ENCODE measurements around the gene HES6.

Gene HES6

DNA sequence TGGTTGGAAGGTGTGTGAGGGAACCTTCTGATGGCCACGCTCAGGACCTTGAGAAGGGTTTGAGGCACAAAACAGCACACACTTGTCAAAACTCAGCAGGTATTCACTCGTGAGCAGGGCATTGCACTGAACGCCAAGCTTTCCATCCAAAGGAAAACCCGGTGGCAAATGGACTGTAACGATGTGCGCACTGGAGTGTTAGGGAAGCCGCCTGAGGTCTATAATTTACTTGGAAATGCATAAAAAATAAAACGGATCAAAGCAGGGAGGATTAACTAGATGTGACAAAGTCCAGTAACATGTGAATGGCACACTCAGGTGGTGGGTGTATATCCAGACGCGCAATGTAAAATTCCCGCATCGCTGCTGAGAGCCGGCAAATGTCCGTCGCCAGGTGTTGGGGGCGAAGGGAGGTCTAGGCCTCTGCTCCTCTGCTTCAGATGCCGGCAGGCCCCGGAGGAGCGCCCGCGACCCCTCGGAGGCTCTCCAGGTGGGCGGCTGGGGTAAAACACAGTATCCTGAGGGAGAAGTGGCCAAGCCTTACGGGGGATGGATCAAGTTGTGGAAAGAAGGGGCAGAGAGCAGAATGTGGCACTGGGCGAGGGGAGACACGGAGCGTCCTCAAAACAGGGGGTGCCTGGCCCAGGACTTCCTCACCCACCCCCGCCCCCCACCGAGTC, 15.3 kb downstream of the HES6 start:
- no peak for DNase-seq (ENCODE audit: low read depth, low spot score)
- H3K4me3 ChIP-seq (ENCODE audit: low read length), result no peak overlapping the region

DNA sequence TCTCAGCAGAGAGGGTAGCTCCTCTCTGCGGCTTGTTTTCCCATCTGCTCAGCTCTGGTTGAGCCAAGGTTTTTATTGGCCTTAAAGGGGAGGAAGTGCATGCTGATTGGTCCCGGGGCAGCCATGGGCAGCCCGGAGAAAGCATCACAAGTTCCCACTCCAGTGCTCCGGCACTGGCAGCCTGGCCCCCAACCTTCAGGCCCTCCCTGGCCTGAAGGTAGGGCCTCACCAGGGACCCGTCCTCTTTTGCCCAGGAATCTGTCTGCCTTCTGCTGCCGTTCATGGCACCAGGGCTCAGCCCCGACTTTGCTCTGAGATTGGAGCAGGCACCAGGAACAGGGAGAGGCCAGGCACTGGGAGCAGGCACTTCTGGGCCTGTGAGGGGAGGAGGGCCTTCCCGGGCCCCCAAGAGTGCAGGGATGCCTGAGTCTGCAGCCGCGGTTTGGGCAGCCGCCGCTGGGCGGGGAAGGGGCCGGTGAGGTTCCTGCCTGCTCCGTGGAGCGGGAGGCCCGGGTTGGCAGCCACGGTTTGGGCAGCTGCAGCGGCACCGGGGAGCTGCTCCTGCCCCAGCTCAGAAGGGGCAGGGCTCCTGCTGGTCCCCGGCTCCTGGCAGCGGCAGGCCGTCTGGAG, 18.8 kb downstream of the HES6 start:
- no peak for DNase-seq (ENCODE audit: low read depth, low spot score)
- H3K4me3 ChIP-seq (ENCODE audit: low read length), result no peak overlapping the region

DNA sequence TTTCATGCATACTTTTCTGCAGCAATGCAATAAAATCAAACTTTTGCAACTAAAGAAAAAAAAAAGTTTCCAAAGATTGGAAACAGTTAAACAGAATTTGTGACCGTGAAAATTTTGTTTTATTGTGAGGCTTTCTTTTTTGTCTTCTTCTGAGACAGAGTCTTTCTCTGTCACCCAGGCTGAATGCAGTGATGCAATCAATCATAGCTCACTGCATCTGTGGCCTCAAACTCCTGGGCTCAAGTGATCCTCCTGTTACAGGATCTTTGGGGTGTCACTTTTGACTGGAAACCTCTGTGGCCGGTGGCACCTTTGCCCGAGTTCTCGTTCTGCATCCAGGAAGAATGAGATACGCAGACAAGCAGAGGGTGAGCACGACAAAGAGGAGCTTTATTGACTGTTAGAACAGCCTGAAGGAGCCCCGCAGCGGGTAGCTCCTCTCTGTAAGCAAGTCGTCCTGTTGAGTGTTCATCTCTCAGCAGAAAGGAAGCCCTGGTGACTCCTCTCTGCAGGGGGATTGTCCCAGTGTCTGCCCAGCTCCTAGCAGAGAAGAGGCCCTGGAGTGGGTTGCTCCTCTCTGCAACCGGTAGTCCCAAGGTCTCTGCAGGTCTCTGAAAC, 19.5 kb downstream of the HES6 start:
- H3K4me3 ChIP-seq (ENCODE audit: low read length), result no peak overlapping the region
- no peak for DNase-seq (ENCODE audit: low read depth, low spot score)

DNA sequence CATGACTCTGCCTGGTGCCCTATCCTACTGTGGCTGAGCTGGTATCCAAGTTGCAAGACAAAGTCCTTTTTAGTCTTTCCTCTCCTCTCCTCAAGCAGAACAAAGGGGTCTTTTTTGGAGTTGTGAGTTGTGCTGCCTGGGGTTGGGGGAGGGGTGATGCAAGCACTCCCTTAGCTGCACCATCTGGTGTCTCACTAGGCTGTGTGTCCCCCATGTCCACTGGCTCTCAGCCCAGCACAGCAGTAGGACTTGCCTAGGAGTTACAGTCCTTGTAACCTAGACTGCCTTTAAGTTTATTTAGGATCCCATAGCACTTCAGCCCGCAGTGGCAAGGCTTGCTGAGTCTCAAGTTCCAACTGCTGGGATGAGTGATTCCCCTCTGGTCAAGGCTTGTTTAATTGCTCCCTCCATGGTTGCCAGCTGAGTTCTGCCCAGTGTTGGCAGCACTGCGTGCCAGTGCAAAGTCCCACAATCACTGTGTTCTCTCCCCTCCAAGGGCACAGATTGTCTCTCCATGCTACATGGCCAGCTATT, 23.1 kb downstream of the HES6 start:
- no peak for DNase-seq (ENCODE audit: low read depth, low spot score)
- H3K4me3 ChIP-seq (ENCODE audit: low read length), result no peak overlapping the region

DNA sequence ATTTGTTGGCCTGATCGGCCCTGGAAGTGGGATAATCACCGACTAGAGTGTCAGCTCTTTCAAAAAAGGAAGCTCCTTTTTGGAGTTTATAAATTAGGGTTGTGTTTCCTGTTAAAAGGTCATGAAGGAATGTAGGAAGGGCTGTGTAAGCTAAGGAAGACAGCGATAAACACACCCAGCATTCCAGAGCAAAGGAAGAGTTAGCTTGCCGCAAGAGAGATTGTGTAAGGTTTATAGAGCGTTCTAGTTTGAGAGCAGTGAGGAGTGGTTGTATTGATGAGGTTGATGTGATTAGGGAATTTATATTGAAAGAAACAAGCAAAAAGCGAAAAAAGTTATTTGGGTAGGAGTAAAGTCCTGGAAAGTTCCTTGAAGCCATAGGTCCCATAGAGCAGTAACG, 32.8 kb downstream of the HES6 start:
- no peak overlapping the region for H3K4me3 ChIP-seq (ENCODE audit: low read length)
- DNase-seq (ENCODE audit: low read depth, low spot score), result no peak

DNA sequence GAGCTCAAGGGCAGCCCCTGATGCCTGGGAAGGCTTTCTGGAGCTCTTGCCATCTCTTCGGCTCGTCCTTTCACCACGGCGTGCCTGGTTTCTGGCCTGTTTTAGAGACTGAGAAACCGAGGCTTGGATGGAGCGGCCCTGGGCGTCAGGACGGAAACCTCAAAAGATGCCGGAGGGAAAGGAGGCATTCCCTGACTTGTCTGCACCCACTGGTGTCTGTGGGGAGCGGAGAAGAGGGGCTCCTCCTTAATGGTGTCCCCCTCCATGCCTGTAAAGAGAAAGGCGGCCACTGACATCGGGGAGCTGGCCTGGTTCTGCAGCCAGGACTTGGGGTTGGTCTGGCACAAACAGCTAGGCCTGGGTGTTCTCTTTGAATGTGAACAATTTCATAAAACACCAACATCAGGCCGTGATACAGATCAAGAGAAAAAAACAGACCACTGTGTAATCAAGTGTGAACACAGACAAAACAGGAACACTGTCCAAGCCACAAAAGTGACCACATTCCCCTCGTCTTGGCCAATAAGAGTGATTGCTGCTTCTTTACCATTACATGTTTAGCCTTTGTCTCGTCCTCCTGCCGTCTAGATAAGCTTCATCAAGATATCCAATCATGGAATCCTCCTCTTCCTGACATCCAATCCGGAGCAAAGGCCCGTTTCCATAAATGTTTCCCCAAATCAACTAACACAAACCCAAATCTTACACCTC, 35.7 kb downstream of the HES6 start:
- no peak for DNase-seq (ENCODE audit: low read depth, low spot score)
- peak overlapping the region; percentile 69 for H3K4me3 ChIP-seq (ENCODE audit: low read length)

DNA sequence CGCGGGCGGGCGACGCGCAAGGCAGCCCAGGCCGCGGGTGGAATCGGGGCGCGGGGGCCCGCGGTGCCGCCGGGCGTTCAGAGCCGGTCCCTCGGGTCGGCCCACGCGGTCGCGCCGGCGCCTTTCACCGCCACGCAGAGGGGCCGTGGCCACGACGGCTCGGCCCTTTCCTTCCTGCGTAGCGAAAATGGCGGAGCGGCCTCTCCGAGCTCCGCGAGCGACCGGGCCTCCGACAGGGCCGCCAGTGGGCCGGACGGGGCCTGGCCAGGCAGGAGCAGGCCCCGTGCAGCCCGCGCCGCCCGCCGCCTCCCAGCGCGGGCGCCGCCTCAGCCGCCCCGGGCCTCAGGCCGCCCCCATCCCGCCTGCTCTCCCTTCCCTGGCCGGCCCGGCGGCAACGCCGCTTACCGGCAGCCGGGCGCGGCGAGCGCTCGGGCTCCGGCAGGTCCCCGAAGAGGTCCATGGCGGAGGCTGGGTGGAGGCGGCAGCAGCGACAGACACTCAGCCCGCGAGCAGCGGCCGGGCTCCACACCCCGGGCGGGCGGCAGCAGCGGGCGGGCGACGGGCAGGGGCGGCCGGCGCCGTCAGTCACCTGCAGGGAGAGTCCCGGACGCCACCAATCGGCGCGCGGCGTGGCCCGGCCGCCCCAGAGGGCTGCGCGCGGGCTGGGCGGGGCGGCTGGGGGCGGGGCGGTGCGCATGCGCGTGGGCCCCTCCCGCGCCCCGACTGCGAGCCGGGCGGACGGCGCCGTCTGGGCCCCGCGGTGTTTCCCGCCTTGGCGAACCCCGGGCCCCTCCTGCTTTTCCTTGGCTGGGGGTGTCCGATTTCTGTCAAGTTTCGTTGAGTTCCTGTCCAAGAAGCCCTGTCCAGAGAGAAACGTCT, 36.5 kb downstream of the HES6 start, which contains the start of gene ILKAP:
Gene ILKAP (minus strand): TSS at position 602 of the 879 bp plus-strand sequence. CDS start 142 bp downstream, at position 460.
- DNase-seq (ENCODE audit: low read depth, low spot score), result peak; percentile 49
- H3K4me3 ChIP-seq (ENCODE audit: low read length), result peak within 1 kb of the TSS; percentile 74

DNA sequence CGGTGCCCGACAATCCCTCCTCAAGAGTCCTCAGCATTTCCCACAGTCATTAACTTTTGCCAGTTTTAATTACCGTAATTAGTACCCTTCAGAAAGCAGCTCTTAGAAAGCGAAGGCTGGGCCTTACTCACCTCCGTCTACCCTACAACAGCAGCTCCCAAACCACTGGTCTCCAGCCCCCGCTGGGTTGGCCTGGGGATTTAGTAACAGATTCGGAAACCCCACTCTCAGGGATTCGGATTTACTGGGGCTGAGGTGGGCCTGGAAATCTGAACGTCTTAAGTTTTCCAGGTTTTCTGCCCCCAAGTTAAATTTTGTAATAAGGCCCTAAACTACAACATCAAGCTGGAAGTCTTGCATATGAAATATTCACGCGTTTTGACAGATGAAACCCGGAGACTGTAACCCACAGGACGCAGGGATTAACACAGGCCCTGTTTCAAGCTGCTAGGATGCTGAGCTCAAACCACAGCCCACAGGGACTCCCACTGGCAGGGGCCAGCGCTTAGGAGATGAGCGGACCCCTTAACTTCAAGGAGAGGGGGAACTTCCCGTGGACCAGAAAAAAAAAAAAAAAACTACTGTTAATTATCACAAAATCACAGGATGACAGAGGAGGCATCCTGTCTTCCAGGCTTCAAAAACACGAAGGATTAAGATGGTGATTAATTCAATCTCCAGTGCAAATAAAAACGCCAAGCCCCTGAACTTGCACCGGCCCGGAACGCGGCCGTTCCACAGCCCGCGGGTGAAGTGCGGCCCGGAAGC, 37.3 kb downstream of the HES6 start:
- peak; percentile 48 for DNase-seq (ENCODE audit: low read depth, low spot score)
- H3K4me3 ChIP-seq (ENCODE audit: low read length), result peak overlapping the region; percentile 74

DNA sequence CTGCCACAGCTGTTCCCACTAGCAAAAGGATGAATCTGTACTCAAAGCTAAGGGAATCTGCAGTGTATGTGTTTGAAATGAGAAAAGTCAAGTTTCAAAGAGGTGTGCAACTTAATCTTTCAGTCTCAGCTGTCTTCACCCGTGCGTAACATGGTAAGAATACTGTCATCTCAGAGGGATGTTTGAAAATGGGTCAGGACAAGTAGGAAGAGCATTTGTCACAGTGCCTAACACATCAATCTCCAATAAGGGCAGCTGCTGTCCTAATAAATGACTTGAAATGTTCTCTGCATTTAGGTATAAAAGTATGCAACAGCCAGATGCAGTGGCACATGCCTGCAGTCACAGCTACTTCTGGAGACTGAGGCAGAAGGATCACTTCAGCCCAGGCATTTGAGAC, 49.4 kb downstream of the HES6 start:
- no peak overlapping the region for H3K4me3 ChIP-seq (ENCODE audit: low read length)
- no peak for DNase-seq (ENCODE audit: low read depth, low spot score)
